ENCODE measurements around the gene SCLY. TPM values are rescaled to one million over a fixed set of nuclear protein-coding genes. Genes with fewer than 3 reads are reported as not detected.
A peak's percentile ranks its signal among the peaks of the same experiment; 100 is the strongest.

SCLY gene
- total and polyA plus RNA-seq, 4 donors = 7.8 to 16.1 (median 12.1) TPM

GRCh38 chr2:238106698-238107524, 46.1 kb downstream of the SCLY start:
- no peak overlapping the region for H3K27ac ChIP-seq (ENCODE audit: low read depth in 1 of 2, low read length in 1 of 2)
- H3K9me3 ChIP-seq (ENCODE audit: control insufficient read depth in 4 of 4, insufficient read depth in 3 of 4, low read length in 3 of 4) = peaks cover 0 to 2% (median 0%) of the 10 kb centered on the region in 4 donors
- no peaks in the 10 kb centered on the region for H3K36me3 ChIP-seq (ENCODE audit: control insufficient read depth in 4 of 4, insufficient read depth in 4 of 4, low read length in 4 of 4)
- H3K4me3 ChIP-seq = no peak overlapping the region
- TF ChIP-seq CTCF (IDR thresholded peaks at IDR 0.05; ENCODE audit: control extremely low read depth, extremely low read depth) = no peak
- DNase-seq = peak in 1 of 3 donors; percentile 6
- no peaks in the 10 kb centered on the region for H3K27me3 ChIP-seq (ENCODE audit: control insufficient read depth in 3 of 3, insufficient read depth in 3 of 3, low read length in 2 of 3)
- WGBS, 2 donors = 80 to 83% methylated on average over 27 to 28 of the region's 28 CpGs
- no peak overlapping the region for H3K9ac ChIP-seq (ENCODE audit: insufficient read depth in 1 of 2, low read length in 2 of 2)
- peaks cover 0 to 4% (median 0%) of the 10 kb centered on the region in 5 donors for H3K4me1 ChIP-seq (ENCODE audit: control insufficient read depth in 5 of 5, insufficient read depth in 5 of 5, low read length in 5 of 5)
- no peak for ATAC-seq (ENCODE audit: insufficient read depth, low FRiP score)

GRCh38 chr2:238107525-238108422, 47.0 kb downstream of the SCLY start:
- no peaks in the 10 kb centered on the region for H3K27me3 ChIP-seq (ENCODE audit: control insufficient read depth in 3 of 3, insufficient read depth in 3 of 3, low read length in 2 of 3)

GRCh38 chr2:238108423-238109183, 47.8 kb downstream of the SCLY start:
- WGBS, 2 donors = 54 to 58% methylated on average over 19 of the region's 19 CpGs
- H3K4me1 ChIP-seq (ENCODE audit: control insufficient read depth in 5 of 5, insufficient read depth in 5 of 5, low read length in 5 of 5) = peaks cover 0 to 4% (median 0%) of the 10 kb centered on the region in 5 donors
- no peak overlapping the region for H3K4me3 ChIP-seq
- no peak overlapping the region for H3K9ac ChIP-seq (ENCODE audit: insufficient read depth in 1 of 2, low read length in 2 of 2)
- peaks cover 0 to 3% (median 1%) of the 10 kb centered on the region in 4 donors for H3K9me3 ChIP-seq (ENCODE audit: control insufficient read depth in 4 of 4, insufficient read depth in 3 of 4, low read length in 3 of 4)
- no peaks in the 10 kb centered on the region for H3K27me3 ChIP-seq (ENCODE audit: control insufficient read depth in 3 of 3, insufficient read depth in 3 of 3, low read length in 2 of 3)
- DNase-seq (no peak), ATAC-seq (ENCODE audit: insufficient read depth, low FRiP score) (no peak)
- H3K27ac ChIP-seq (ENCODE audit: low read depth in 1 of 2, low read length in 1 of 2) = no peak overlapping the region
- no peak for TF ChIP-seq CTCF (IDR thresholded peaks at IDR 0.05; ENCODE audit: control extremely low read depth, extremely low read depth)
- H3K36me3 ChIP-seq (ENCODE audit: control insufficient read depth in 4 of 4, insufficient read depth in 4 of 4, low read length in 4 of 4) = no peaks in the 10 kb centered on the region

More at GRCh38 chr2:238107525-238108422, 47.0 kb downstream of the SCLY start:
- no peaks in the 10 kb centered on the region for H3K36me3 ChIP-seq (ENCODE audit: control insufficient read depth in 4 of 4, insufficient read depth in 4 of 4, low read length in 4 of 4)
- no peak for DNase-seq
- no peak overlapping the region for H3K9ac ChIP-seq (ENCODE audit: insufficient read depth in 1 of 2, low read length in 2 of 2)
- ATAC-seq (ENCODE audit: insufficient read depth, low FRiP score) = no peak
- no peak overlapping the region for H3K27ac ChIP-seq (ENCODE audit: low read depth in 1 of 2, low read length in 1 of 2)
- 86% methylated on average over 28 of the region's 28 CpGs for WGBS, 2 donors
- no peak for TF ChIP-seq CTCF (IDR thresholded peaks at IDR 0.05; ENCODE audit: control extremely low read depth, extremely low read depth)
- peaks cover 0 to 2% (median under 1%) of the 10 kb centered on the region in 4 donors for H3K9me3 ChIP-seq (ENCODE audit: control insufficient read depth in 4 of 4, insufficient read depth in 3 of 4, low read length in 3 of 4)
- H3K4me1 ChIP-seq (ENCODE audit: control insufficient read depth in 5 of 5, insufficient read depth in 5 of 5, low read length in 5 of 5) = peaks cover 0 to 4% (median 0%) of the 10 kb centered on the region in 5 donors
- H3K4me3 ChIP-seq = no peak overlapping the region
